Measurements from ENCODE around the gene BLACAT1.
"Not testable (repeated sequence)": the region's sequence is repeated elsewhere in the genome, so short reads cannot be mapped to it uniquely, and the experiment has no call there.

Gene BLACAT1

GRCh38 chr1:205406252-205406651, 49.6 kb downstream of the BLACAT1 start:
- DNase-seq: not testable (repeated sequence)
